ENCODE data around the gene ELFN2. TPM values are rescaled to one million over a fixed set of nuclear protein-coding genes. Genes with fewer than 3 reads are reported as not detected.

Gene ELFN2
- total RNA-seq, 1 donor = under 0.01 TPM

- no peak for DNase-seq (ENCODE audit: insufficient read length, low spot score, missing footprints)
- no peak overlapping the region for H3K27ac ChIP-seq (ENCODE audit: low read depth, low read length)
- H3K4me1 ChIP-seq (ENCODE audit: insufficient read depth, low read length) = no peaks in the 10 kb centered on the region
- H3K27me3 ChIP-seq (ENCODE audit: insufficient read depth, low read length) = peaks cover 7% of the 10 kb centered on the region
- H4K20me1 ChIP-seq (ENCODE audit: insufficient read depth, low read length) = no peaks in the 10 kb centered on the region
- H2AFZ ChIP-seq (ENCODE audit: low read length) = no peak overlapping the region
- no peak overlapping the region for H3K4me2 ChIP-seq (ENCODE audit: insufficient read depth, low read length)
- no peak for TF ChIP-seq CTCF (IDR thresholded peaks at IDR 0.05; ENCODE audit: extremely low read depth, low read depth, low read length)
- H3K79me2 ChIP-seq (ENCODE audit: insufficient read depth, low read length) = no peaks in the 10 kb centered on the region
- H3K9me3 ChIP-seq (ENCODE audit: low read depth, low read length) = no peaks in the 10 kb centered on the region
- no peaks in the 10 kb centered on the region for H3K36me3 ChIP-seq (ENCODE audit: insufficient read depth, low read length)
- no peak overlapping the region for H3K4me3 ChIP-seq (ENCODE audit: insufficient read depth, low read length)
Measured at GRCh38 chr22:37394341-37394740, 32.9 kb downstream of the ELFN2 start.

GRCh38 chr22:37393746-37394145 lies 33.5 kb downstream of the ELFN2 start:
- Histone ChIP-seq H3K4me3 (ENCODE audit: insufficient read depth, low read length) (no peak overlapping the region), H3K4me2 (ENCODE audit: insufficient read depth, low read length) (no peak overlapping the region), H3K36me3 (ENCODE audit: insufficient read depth, low read length) (no peaks in the 10 kb centered on the region), H3K4me1 (ENCODE audit: insufficient read depth, low read length) (no peaks in the 10 kb centered on the region), H3K27ac (ENCODE audit: low read depth, low read length) (no peak overlapping the region), H3K9me3 (ENCODE audit: low read depth, low read length) (no peaks in the 10 kb centered on the region), H3K79me2 (ENCODE audit: insufficient read depth, low read length) (no peaks in the 10 kb centered on the region), H3K27me3 (ENCODE audit: insufficient read depth, low read length) (peaks cover 7% of the 10 kb centered on the region), H4K20me1 (ENCODE audit: insufficient read depth, low read length) (no peaks in the 10 kb centered on the region), H2AFZ (ENCODE audit: low read length) (no peak overlapping the region)
- DNase-seq (ENCODE audit: insufficient read length, low spot score, missing footprints) = no peak
- no peak for TF ChIP-seq CTCF (IDR thresholded peaks at IDR 0.05; ENCODE audit: extremely low read depth, low read depth, low read length)

GRCh38 chr22:37392721-37393328 lies 34.5 kb downstream of the ELFN2 start:
- Histone ChIP-seq H2AFZ (ENCODE audit: low read length) (no peak overlapping the region), H3K27ac (ENCODE audit: low read depth, low read length) (no peak overlapping the region), H4K20me1 (ENCODE audit: insufficient read depth, low read length) (no peaks in the 10 kb centered on the region), H3K9me3 (ENCODE audit: low read depth, low read length) (no peaks in the 10 kb centered on the region), H3K4me1 (ENCODE audit: insufficient read depth, low read length) (no peaks in the 10 kb centered on the region), H3K4me3 (ENCODE audit: insufficient read depth, low read length) (no peak overlapping the region), H3K27me3 (ENCODE audit: insufficient read depth, low read length) (peaks cover 14% of the 10 kb centered on the region), H3K79me2 (ENCODE audit: insufficient read depth, low read length) (no peaks in the 10 kb centered on the region), H3K36me3 (ENCODE audit: insufficient read depth, low read length) (no peaks in the 10 kb centered on the region), H3K4me2 (ENCODE audit: insufficient read depth, low read length) (no peak overlapping the region)
- DNase-seq (ENCODE audit: insufficient read length, low spot score, missing footprints) = no peak
- TF ChIP-seq CTCF (IDR thresholded peaks at IDR 0.05; ENCODE audit: extremely low read depth, low read depth, low read length) = no peak

- H2AFZ ChIP-seq (ENCODE audit: low read length) = no peak overlapping the region
Measured at GRCh38 chr22:37391702-37392101, 35.6 kb downstream of the ELFN2 start.

More at GRCh38 chr22:37391702-37392101, 35.6 kb downstream of the ELFN2 start:
- H3K4me2 ChIP-seq (ENCODE audit: insufficient read depth, low read length) = no peak overlapping the region
- no peaks in the 10 kb centered on the region for H4K20me1 ChIP-seq (ENCODE audit: insufficient read depth, low read length)
- H3K27ac ChIP-seq (ENCODE audit: low read depth, low read length) = no peak overlapping the region
- no peak for DNase-seq (ENCODE audit: insufficient read length, low spot score, missing footprints)
- H3K4me3 ChIP-seq (ENCODE audit: insufficient read depth, low read length) = no peak overlapping the region
- no peaks in the 10 kb centered on the region for H3K36me3 ChIP-seq (ENCODE audit: insufficient read depth, low read length)
- no peaks in the 10 kb centered on the region for H3K4me1 ChIP-seq (ENCODE audit: insufficient read depth, low read length)
- H3K9me3 ChIP-seq (ENCODE audit: low read depth, low read length) = no peaks in the 10 kb centered on the region
- H3K79me2 ChIP-seq (ENCODE audit: insufficient read depth, low read length) = no peaks in the 10 kb centered on the region
- H3K27me3 ChIP-seq (ENCODE audit: insufficient read depth, low read length) = peaks cover 16% of the 10 kb centered on the region
- no peak for TF ChIP-seq CTCF (IDR thresholded peaks at IDR 0.05; ENCODE audit: extremely low read depth, low read depth, low read length)
